Ishikawa (cell line): ENCODE measurements around the gene KMT5C.

Source experiments
- CREB1 ChIP-seq: IDR thresholded peaks from 2 replicates; pipeline ENCODE4 v1.6.1; 2012; ENCODE audit warnings: low read depth
- EP300 ChIP-seq: IDR thresholded peaks from 2 replicates; pipeline ENCODE4 v1.6.1; 2012; ENCODE audit warnings: borderline replicate concordance
- MAX ChIP-seq: IDR thresholded peaks from 2 replicates; pipeline ENCODE4 v1.6.1; 2012
- RAD21 ChIP-seq: IDR thresholded peaks from 2 replicates; pipeline ENCODE4 v1.6.1; 2012; ENCODE audit warnings: low read depth

- TF ChIP-seq RAD21 (no peak), MAX (no peak), EP300 (no peak), CREB1 (no peak)
Observed at GRCh38 chr19:55320844-55321419, 18.7 kb upstream of the KMT5C start.
